Stimulated activated CD4-positive, alpha-beta T cell treated with anti-CD3 and anti-CD28 coated beads, Interleukin-1b, Interleukin-23, amount 100 ng/mL, for 24 hours (primary cell): ENCODE measurements around the gene ATPAF2.

ENCODE experiments used
- DNase-seq, 4 experiments: peaks; one replicate each; pipeline ENCODE4 v3.0.0-alpha.2; 2020; ENCODE audit warnings: low read depth in 4 of 4, low spot score in 1 of 4

The ATPAF2 gene

DNA sequence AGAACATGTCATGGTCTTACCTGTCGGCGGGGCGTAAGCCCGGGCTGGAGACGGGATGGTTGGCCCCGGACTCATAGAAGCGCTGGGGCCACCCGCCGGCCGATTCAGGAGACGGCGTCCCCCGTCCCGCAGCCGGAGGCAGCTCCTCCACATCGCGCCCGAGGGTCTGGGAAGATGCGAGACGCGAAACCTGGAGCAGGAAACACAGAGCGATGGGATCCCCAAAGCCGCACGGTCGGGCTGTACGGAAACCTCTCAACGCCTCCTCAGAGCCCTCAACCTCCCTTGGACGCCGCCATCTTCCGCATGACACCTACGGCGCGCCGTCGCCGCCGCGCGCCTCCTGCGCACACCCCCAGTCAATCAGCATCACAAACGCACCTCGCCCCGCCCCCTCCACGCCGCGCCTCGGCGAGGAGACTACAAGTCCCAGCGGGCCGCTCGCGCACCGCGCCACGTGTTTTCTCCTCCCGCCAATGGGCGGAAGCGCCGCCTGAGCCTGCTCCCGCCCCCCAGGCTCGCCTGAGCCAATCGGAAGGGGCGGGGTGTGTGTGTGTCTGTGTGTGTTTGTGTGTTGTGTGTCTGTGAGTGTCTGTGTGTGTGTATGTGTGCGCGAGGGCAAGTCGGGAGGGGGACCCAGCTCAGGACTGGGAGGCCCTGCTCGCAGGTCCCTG lies at the start of gene ATPAF2, which contains the start of gene GID4:
TSS of gene ATPAF2 (minus strand) at position 308 of the 674 bp plus-strand sequence. CDS start at position 153, 155 bp downstream.
TSS of gene GID4 (plus strand) at position 548 of the 674 bp plus-strand sequence. CDS start at position 605, 57 bp downstream.
- peak; percentile 98 to 100 (median 99) for DNase-seq

DNA sequence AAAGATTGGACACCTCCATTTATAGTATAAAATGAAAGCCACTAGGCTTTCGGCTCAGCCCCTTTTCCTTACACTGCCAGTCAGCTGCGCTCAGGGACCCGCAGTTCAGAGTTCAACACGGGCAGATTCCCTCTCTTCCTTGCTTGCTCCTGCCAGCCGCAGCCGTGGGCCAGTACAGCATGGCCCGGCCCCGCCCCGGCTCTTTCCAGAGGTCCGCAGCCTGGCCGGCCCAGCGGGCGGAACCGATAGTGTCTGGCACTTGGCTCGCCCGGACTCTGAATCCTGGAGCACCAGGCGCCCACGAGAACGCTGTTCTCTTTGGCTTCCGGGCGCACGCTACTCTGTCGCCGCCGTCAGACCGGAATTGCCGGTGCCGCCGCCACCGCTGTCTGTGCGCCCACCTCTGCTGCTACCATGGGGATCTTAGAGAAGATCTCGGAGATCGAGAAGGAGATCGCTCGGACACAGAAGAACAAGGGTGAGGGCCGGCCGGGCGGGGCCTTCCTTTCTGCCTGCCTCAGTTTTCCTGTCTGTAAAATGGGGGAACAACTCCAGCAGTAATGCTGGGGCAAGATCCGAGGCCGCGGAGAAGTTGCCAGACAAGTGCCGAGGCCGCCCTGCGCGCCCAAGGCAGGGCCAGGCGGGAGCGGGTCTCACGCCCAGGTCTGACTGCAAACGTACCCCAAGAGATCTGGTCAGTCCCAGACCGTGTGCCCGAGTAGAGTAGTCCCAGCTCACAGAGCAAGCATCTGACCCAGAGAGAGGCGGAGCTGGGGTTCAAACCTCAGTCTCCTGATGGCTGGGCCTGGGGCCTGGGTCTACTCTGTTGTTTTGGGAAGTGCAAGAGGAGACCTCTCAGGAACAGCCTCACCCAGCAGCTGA lies 48.9 kb upstream of the ATPAF2 start, which contains the start of gene DRG2:
TSS of gene DRG2 (plus strand) at position 339 of the 882 bp plus-strand sequence. CDS start at position 415, 76 bp downstream.
- peak; percentile 79 to 87 (median 83) for DNase-seq

DNA sequence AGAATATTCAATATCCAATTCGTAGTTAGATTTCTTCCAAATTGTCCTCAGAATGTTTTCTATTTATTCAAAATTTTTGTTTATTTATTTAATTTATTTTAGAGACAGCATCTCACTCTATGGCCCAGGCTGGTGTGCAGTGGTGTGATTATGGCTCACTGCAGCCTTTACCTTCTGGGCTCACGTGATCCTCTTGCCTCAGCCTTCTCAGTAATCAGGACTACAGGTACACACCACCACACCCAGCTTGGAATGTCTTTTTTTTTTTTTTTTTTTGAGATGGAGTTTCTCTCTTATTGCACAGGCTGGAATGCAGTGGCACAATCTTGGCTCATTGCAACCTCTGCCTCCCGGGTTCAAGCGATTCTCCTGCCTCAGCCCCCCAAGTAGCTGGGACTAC lies 45.3 kb upstream of the ATPAF2 start:
- DNase-seq, result no peak

DNA sequence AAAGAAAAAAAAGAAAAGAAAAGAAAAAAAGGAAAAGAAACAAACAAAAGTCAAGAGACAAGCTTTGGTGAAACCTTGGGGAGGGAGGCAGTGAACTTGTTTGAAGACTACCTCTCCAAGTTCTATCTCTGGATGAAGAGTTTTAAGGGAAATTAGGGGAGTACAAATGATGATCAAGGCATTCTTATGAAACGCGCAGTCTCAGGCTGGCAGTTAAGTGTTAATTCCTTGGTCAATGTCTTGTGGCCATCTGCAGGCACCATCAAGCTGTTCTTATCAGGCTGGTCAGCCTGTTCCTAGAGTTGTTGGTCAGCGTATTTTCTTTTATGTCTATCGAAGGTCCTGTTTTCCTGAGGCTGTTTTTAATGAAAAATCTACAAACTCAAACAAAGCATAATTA lies 40.6 kb upstream of the ATPAF2 start:
- no peak for DNase-seq

DNA sequence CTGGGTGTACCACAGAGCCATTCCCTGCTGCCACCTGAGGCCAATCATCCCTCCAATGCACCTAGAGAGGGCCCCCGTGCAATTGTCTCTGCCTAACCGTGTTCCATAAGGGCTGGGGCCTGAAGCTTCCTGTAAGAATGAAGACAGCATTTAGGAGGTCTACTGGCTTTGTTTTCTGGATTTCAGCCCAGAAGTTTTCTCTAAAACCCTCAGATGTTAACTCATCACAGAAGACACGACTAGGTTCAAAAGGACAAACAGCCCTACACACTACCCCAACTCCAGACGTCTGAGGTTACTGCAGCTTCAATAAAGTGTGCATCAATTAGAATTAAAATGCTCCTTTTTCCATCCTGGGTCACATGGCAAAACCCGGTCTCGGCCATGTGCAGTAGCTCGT lies 38.0 kb upstream of the ATPAF2 start:
- DNase-seq, result no peak

DNA sequence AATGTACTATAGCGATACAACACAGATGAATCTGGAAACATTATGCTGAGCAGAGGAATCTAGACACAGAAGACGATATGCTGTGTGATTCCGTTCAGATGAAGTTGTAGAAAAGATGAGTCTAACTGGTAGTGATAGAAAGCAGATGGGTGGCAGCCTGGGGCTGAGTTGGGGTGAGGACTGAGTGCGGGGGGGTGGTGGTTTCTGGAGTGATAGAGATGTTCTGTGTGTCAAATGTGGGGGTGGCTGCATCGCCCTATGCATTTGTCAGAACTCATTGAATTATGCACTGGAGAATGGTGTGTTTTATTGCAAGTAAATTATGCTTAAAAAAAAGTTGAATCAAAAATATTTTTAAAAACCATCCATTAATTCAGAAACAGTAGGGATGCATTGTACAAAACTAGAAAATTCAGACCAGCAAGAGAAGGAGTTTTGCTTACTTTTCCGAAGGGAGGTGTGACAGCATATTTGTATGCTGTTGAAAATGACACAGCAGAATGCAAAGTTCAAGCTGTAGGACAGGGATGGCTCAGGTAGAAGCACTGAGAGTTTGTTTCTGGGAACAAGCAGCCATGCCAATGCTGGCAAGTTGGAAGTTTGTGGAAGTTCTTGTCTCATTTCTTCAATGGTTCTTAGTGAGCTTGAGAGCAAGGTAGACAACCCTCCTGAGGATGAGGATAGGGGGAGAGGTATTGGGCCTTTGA lies 35.8 kb upstream of the ATPAF2 start:
- DNase-seq, result no peak

DNA sequence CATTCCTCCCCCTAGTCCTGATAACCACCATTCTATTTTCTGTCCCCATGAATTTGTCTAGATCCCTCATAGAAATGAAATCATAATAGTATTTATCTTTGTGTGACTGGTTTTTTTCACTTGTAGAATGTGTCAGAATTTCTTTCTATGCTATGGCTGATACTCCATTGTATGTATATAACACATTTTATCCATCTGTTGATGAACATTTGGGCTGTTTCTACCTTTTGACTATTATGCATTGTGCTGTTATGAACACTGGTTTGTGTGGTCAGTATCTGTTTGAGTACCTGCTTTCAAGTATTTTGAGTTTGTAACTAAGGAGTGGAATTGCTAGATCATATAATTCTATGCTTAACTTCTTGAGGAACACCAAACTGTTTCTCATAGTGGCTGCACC lies 32.8 kb upstream of the ATPAF2 start:
- no peak for DNase-seq

DNA sequence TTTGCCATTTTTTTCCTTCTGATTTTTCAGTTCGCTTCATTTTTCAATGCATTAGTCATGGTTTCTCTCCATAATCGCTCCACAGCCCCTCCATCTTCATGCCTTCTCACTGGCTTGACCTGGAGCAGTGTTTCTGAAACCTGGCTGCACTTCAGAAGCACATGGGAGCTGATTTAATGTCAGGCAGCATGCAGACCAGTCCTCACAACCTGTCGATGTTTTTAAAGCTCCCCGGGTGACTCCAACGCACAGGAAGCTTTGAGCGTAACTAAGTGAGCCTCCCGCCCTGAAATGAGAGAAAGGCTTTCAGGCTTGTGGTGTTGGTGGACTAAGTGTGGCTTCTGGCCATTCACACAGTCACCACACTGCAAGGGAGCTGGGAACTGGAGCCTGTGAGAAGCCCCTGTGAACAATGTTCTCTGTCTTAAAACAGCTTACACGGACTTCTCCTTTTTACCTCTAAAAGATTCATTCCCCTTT lies 31.9 kb upstream of the ATPAF2 start:
- DNase-seq, result no peak

DNA sequence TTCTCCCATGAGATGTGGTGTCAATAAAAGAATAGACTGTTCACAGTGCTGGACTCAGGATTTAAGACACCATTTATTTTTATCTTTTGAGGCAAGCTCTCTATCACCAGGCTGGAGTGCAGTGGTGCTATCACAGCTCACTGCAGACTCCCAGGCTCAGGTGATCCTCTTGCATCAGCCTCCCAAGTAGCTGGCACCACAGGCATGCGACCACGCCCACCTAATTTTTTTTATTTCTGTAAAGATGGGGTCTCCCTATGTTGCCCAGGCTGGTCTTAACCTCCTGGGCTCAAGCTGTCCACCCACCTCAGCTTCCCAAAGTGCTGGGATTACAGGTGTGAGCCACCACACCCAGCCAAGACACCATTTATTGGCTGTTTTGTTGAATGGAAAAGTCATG lies 30.1 kb upstream of the ATPAF2 start:
- no peak for DNase-seq

DNA sequence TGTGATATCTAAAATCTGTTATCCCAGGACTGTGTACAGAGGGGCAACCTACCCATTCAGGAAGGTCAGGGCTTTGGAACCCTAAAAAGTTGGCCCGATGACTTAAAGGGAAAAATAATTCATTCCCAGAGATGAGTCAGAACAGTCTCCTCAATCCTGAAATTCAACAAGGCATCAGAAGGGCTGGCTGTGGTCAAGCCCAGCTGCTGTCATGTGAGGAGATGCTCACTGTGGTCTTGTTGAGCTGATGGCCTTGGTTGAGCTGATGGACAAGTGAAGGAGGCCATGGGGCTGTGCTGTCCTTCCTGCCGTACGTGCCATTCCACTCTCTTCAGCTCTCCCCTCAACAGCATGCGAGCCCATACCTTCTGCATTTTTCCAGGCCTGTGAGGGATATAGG lies 27.9 kb upstream of the ATPAF2 start:
- no peak for DNase-seq

DNA sequence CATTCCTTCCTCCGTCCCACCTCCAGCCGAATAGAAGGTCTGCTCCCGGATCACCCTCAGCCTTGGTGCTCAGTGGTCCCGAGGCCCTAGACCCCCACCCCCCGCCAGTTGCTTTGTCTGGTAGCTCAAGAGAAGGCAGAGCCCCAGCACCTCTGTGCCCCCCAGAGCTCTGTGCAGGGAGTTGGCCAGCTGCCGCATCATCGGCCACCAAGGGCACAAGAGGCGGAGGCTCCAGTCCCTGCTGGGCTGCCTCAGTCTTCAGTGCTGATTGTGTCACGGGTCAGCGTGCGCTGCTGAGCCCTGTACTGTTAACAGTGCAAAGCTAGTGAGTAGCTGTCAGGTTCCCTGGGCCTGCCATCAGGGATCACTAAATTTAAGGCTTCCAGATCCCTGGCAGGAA lies 26.6 kb upstream of the ATPAF2 start:
- no peak for DNase-seq

DNA sequence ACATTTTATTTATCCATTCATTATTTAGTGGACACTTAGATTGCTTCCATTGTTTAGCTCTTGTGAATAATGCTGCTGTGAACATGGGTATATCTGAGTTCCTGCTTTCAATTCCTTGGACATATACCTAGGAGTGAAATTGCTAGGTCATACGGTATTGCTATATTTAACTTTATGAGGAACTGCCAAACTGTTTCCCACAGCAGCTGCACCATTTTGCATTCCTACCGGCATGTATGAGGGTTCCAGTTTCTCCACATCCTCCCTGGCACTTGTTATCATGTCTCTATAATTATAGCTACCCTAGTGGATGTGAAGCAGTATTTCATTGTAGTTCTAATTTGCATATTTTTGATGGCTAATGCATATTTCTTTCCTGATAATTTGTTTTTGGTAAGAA lies 25.1 kb upstream of the ATPAF2 start:
- no peak for DNase-seq

DNA sequence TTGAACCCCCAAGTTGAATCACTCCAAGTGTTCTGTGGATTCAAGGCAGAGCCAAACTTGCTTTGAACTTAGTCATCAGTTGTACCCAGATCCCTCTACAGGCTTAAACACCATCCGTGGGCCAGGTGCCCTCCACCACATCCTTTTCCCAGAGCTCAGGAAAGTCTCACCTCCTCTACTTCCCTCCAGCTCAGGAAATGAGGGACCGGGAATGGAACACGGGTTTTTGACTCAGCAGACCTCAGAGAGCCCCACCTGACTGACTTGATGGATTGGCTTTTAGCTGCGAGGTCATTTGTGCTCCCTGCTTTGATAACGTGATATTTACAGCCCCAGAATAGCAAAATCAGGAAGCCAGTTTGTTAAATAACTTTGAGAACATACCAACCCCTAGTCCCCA lies 20.3 kb upstream of the ATPAF2 start:
- DNase-seq, result no peak

DNA sequence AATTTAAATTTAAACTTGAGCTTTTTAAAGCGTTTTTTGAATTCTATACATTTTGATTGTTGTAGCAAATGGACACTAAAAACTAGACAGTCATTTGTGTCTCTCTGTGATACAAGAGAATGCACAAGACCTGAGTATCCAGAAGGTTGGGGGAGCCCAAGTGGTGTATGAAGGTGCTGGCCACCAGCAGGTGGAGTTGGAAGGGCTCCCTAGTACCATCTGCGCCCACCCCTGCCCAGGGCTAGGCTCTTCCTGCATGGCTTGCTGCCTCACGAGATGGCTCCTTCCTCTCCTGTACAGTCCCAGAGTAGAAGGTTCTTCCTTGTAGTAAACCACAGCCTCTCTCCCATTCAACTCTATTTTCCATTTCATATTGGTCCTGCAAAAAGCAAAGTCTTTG lies 17.2 kb upstream of the ATPAF2 start:
- no peak for DNase-seq

DNA sequence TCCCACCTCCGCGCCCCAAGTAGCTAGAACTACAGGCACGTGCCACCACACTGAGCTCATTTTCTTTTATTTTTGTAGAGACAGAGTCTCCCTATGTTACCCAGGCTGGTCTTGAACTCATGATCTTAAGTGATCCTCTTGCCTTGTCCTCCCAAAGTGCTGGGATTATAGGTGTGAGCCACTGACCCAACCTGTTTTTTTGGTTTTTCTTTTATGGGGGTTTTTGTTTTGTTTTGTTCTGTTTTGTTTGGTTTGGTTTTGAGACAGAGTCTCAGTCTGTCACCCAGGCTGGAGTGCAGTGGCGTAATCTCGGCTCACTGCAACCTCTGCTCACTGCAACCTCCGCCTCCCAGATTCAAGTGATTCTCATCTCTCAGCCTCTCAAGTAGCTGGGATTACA lies 16.6 kb upstream of the ATPAF2 start:
- no peak for DNase-seq

DNA sequence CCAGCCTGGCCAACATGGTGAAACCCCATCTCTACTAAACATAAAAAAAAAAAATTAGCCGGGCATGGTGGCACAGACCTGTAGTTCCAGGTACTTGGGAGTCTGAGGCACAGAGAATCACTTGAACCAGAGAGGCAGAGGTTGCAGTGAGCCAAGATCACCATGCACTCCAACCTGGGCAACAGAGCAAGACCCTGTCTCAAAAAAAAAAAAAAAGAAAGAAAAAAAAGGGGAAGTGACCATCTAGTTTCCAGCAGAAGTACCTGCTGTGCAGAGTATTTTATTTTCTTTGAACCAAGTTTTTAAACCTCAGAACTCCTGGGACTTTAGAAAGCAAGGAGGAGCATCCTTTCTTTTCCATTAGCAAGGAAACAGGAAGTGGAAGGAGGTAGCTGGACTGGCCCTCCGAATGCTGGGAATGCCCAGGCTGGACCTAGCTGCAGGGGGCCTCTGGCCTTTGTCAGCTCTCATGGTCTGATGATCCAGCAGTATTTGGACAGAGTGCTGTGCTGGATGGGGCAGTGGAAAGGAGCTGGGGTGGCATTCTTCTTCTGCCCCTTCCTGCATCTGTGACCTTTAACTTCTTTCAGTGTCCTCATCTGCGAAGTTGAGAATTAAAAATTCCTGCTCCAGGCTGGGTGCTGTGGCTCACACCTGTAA lies 6.9 kb upstream of the ATPAF2 start:
- no peak for DNase-seq

DNA sequence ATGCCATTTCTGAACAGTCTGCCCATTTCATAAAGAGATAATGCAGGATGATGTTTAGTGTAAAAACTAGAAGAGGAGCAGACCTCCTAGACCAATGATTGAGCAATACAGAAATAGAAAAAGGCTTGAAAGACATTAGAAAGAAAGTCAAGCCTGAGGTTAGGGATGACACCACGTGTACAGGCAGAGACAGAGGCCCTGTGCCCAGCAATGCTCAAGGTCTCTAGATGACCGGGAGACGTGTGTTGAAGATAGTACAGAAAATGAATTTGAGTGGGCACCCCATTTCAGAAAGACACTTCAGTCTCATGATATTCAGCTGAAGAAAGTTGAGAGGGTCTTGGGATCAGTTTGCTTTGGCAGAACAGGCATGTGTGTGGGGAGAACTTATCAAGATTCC lies 5.6 kb upstream of the ATPAF2 start:
- no peak for DNase-seq

DNA sequence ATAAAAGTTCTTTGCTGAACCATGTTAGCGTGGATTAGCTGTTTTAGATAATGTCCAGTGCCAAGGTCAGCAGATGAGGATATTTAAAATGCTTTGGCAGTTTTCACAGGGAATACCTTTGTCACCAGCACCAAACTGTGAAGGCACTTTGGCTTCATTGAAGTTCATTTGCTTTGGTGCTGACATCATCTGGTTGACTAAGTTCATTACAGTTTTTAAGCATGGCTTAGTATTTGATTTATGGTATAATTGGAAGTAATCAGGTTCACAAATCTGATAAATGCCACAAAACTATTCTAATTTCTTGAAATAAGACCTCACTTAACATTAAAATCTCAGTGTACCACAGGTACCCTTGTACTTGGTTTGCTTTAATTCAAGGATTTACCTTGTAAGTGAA lies 4.5 kb upstream of the ATPAF2 start:
- DNase-seq, result no peak

DNA sequence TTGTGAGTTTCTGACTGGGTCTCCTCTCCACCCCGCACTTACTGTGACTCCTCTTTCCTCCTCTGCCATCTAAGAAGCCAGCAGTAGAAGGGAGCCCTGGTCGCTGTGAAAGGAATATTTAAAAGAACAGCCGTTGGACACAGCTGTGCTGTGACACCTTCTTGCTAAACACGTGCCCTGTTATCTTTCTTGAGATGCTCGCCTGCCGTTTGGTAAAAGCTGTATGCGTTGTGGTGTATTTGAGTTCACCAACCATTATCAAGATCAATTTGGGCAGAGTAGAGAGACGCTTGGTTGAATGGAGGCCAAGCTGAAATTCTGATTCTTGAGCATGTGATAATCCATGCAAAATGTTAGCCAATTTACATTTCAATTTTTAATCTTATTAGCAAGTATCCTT lies 4.0 kb upstream of the ATPAF2 start:
- no peak for DNase-seq

DNA sequence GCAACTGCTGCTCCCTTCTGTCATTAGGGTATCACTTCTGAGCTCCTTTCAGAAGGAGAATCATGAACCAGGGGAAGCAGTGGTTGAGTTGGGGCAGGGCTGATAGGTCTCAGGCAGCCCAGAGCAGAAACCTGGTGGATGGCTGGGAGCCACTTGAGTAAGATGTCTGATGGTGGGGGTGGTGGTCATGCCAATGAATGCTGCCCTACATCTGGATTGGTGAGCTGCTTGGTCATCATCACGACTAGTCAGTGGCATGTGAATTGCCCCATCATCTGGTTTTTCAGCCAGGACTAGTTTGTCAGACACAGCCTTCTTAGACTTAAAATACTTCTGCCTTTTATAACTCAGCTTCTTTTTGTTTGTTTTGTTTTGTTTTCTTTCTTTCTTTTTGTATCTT lies 2.8 kb upstream of the ATPAF2 start:
- DNase-seq, result no peak

DNA sequence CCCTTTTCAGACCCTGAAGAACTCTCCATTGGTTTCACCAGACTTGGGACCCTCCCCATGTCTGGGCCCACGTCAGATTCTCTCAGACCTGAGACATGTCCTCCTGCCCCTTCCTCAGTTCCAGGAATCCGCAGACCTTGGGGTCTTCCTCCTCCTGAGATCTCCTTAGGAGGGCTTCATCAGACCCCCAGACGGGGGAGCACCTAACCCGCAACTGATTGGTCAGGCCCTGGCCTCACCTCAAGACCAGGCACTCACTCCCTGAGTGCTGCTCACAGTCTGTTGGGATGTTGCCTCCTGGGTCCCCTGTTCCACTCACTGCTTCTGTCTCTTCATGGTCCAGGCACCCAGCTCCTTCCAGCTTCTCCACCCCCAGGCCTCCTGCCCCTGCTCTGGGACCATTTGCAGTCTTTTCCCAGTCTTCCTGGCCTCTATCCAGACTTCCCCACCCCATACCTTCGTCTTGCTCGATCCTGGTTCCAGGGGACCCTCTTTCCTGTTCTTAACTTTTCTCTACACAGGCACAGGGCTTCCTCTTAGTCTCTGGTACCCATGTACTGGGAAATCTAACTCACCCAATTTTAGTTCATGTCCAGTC lies 1.4 kb upstream of the ATPAF2 start:
- no peak for DNase-seq
